HEK293 (cell line): ENCODE data around the gene FBLN2.

Experiments used
- ZNF776 ChIP-seq: fragments of 450-650 bp; formaldehyde crosslinking; IDR thresholded peaks from 2 replicates; pipeline ENCODE4 v1.5.0; 2017; ENCODE audit warnings: missing biosample characterization, missing genetic modification characterization, borderline replicate concordance
- TF ChIP-seq, protein P1 (sequence below): fragments of 450-650 bp; formaldehyde crosslinking; IDR thresholded peaks from 2 replicates; pipeline ENCODE4 v1.5.1; 2016; ENCODE audit warnings: missing biosample characterization, missing genetic modification characterization

DNA sequence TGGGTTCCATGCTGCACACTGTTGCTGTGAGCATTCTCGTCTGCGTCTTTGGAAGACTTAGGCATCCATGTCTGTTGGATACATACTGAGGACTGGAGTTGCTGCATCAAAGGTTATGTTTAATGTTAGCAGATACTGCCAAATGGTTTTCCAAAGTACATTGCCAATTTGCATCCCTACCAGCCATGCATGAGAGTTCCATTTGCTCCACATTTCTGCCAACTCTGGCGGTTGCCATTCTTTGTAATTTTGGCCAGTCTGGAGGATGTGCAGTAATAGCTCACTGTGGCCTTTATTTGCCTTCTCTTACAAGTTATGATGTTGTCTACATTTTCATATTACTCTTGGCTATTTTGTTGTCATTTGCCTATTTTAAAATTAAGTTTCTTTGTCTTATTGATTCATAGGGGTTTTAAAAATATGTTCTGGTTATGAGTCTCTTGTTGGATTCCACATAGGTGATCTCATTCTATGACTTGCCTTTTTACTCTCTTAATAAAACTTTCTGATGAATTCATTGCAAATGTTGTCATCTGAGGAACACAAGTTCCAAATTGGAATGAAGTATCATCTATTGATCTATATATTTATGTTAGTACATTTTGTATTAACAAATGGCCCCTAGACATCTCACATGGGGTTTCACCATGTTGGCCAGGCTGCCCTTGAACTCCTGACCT, 42.1 kb downstream of the FBLN2 start:
- TF ChIP-seq ZNF776 (tag by site-specific recombination), result no peak
- TF ChIP-seq, protein P1, sequence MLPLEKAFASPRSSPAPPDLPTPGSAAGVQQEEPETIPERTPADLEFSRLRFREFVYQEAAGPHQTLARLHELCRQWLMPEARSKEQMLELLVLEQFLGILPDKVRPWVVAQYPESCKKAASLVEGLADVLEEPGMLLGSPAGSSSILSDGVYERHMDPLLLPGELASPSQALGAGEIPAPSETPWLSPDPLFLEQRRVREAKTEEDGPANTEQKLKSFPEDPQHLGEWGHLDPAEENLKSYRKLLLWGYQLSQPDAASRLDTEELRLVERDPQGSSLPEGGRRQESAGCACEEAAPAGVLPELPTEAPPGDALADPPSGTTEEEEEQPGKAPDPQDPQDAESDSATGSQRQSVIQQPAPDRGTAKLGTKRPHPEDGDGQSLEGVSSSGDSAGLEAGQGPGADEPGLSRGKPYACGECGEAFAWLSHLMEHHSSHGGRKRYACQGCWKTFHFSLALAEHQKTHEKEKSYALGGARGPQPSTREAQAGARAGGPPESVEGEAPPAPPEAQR (tag by site-specific recombination), result no peak
